ENCODE results near the gene TMEM59L.

GRCh38 chr19:18651300-18651699 lies 38.6 kb downstream of the TMEM59L start:
- TF ChIP-seq CTCF (IDR thresholded peaks at IDR 0.05; ENCODE audit: low read depth, low read length, missing input control): no peak
- no peak for TF ChIP-seq MAX (IDR thresholded peaks at IDR 0.05)
- TF ChIP-seq RAD21 (IDR thresholded peaks at IDR 0.05): no peak
- TF ChIP-seq YY1 (IDR thresholded peaks at IDR 0.05): no peak
- TF ChIP-seq SP1 (IDR thresholded peaks at IDR 0.05): no peak
- TF ChIP-seq FOXA1 (IDR thresholded peaks at IDR 0.05): no peak
- TF ChIP-seq HNF4A (conservative IDR thresholded peaks at IDR 0.05): no peak
- TF ChIP-seq GABPA (IDR thresholded peaks at IDR 0.05 in 1 of 2, conservative IDR thresholded peaks at IDR 0.05 in 1 of 2): no peak
- no peak for TF ChIP-seq ATF3 (IDR thresholded peaks at IDR 0.05)
- TF ChIP-seq TAF1 (conservative IDR thresholded peaks at IDR 0.05): no peak
- TF ChIP-seq NR2F2 (IDR thresholded peaks at IDR 0.05): no peak
